Fibroblast of lung (primary cell): ENCODE results near the gene PLEKHA7. TPM values are rescaled to one million over a fixed set of nuclear protein-coding genes. Genes with fewer than 3 reads are reported as not detected.

Experiments used
- DNase-seq, 2 donors: peaks; one replicate each; pipeline versions ENCODE4 v3.0.0 to v3.0.0-alpha.2; 2010; ENCODE audit warnings: low read depth in 2 of 2
- H2AFZ ChIP-seq: 2 replicates; pipeline ENCODE4 v1.5.1; 2012; ENCODE audit warnings: low read length, control low read depth, inconsistent platforms
- H3K27ac ChIP-seq: 2 replicates; pipeline ENCODE4 v1.5.1; 2011; ENCODE audit warnings: low read length, control low read depth; ENCODE audit not compliant: insufficient read depth
- H3K27me3 ChIP-seq: 2 replicates; pipeline ENCODE4 v1.5.1; 2011; ENCODE audit warnings: mild to moderate bottlenecking, low read length; ENCODE audit not compliant: control insufficient read depth, insufficient read depth
- H3K36me3 ChIP-seq: 2 replicates; pipeline ENCODE4 v1.5.1; 2011; ENCODE audit warnings: low read length; ENCODE audit not compliant: control insufficient read depth, insufficient read depth
- H3K4me1 ChIP-seq: 2 replicates; pipeline ENCODE4 v1.5.1; 2011; ENCODE audit warnings: low read length; ENCODE audit not compliant: control insufficient read depth, insufficient read depth; ENCODE audit errors: extremely low read depth
- H3K4me2 ChIP-seq: 2 replicates; pipeline ENCODE4 v1.5.1; 2011; ENCODE audit warnings: low read length, control low read depth; ENCODE audit not compliant: insufficient read depth; ENCODE audit errors: extremely low read depth
- H3K4me3 ChIP-seq, 4 experiments: fragments of 200-600 bp in 1 of 4; sonication (generic) in 1 of 4; replicated peaks in 1 of 4; 2 replicates each; pipeline ENCODE4 v1.5.1; 2011 to 2016; ENCODE audit warnings: low read length in 4 of 4, low read depth in 3 of 4, mild to moderate bottlenecking in 3 of 4, control low read depth in 2 of 4, inconsistent platforms in 1 of 4, mixed read lengths in 1 of 4; ENCODE audit not compliant: insufficient read depth in 1 of 4; ENCODE audit errors: control extremely low read depth in 1 of 4
- H3K79me2 ChIP-seq: 2 replicates; pipeline ENCODE4 v1.5.1; 2012; ENCODE audit warnings: mild to moderate bottlenecking, low read length, inconsistent platforms; ENCODE audit not compliant: control insufficient read depth, insufficient read depth
- H3K9ac ChIP-seq: 2 replicates; pipeline ENCODE4 v1.5.1; 2011; ENCODE audit warnings: mild to moderate bottlenecking, low read length, control low read depth; ENCODE audit not compliant: insufficient read depth
- H3K9me3 ChIP-seq: 2 replicates; pipeline ENCODE4 v1.5.1; 2012; ENCODE audit warnings: low read depth, low read length; ENCODE audit not compliant: control insufficient read depth, insufficient read depth
- H4K20me1 ChIP-seq: 2 replicates; pipeline ENCODE4 v1.5.1; 2011; ENCODE audit warnings: low read length; ENCODE audit not compliant: control insufficient read depth, insufficient read depth; ENCODE audit errors: extremely low read depth
- EZH2 ChIP-seq: IDR thresholded peaks from 2 replicates; pipeline ENCODE4 v1.5.1; 2012; ENCODE audit warnings: low read length, control low read depth, mild to moderate bottlenecking; ENCODE audit errors: missing control alignments
- polyA plus RNA-seq, 2 donors: library from polyadenylated mRNA; depleted of rRNA in 1 of 2; stranded (reverse) in 1 of 2; unstranded in 1 of 2; fragments of >200 nt; gene quantifications; 2 replicates each; pipeline ENCODE4 v1.2.1, GENCODE V29; 2011 to 2012; ENCODE audit warnings: missing spikeins in 1 of 2
- total RNA-seq: library from RNA; depleted of rRNA; stranded (reverse); fragments of >200 nt; gene quantifications from 2 replicates; pipeline ENCODE4 v1.2.1, GENCODE V29; 2014
- TF ChIP-seq, protein P1 (sequence below), 2 donors: IDR thresholded peaks in 1 of 2; conservative IDR thresholded peaks in 1 of 2; 1 replicate in 1 of 2; 2 replicates in 1 of 2; pipeline ENCODE4 v1.5.1; 2011 to 2012; ENCODE audit warnings: low read length in 2 of 2, control low read depth in 1 of 2, inconsistent platforms in 1 of 2, low read depth in 1 of 2, mild to moderate bottlenecking in 1 of 2

Gene PLEKHA7
- total and polyA plus RNA-seq, 2 donors (not counting 1 experiment from before 2014, with no cell fraction given), result 0.11 to 0.17 TPM

DNA sequence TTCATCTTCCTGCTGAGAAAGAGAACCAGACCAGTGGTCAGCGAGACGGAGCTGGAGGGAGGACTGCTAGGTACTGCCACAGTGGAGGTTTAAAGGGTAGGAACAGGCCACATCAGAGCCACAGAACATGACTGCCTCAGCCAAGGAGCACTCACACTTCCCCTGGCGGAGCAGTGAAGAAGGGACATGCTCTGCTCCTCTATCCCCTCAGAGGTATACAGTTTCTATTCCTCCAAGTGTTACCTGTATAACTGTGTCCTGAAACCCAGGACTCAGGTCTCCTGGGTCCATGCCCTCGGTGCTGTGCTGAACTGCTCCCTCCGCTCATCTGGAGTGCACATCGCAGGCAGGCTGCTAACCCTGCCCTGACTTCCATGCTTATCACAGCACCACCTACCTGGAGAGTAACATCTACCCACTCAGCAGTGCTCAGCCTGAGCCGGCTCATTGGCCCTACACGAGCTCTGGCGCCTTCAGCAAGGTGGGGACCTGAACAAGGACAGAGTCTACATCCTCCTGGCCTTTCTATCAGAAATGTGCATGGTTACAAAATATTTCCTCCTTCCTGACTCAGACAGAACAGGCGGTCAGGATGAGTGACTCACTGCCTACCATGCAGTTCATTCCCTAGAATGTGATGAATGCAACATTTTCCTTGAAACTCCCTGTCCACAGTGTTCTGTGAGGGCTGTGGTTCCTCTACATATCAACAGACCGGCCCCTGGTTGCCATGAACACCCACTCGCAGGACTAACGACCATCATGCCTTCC is 222.8 kb downstream of the PLEKHA7 start:
- H3K4me2 ChIP-seq, result peak overlapping the region; percentile 81
- peak; percentile 92 to 98 for DNase-seq

DNA sequence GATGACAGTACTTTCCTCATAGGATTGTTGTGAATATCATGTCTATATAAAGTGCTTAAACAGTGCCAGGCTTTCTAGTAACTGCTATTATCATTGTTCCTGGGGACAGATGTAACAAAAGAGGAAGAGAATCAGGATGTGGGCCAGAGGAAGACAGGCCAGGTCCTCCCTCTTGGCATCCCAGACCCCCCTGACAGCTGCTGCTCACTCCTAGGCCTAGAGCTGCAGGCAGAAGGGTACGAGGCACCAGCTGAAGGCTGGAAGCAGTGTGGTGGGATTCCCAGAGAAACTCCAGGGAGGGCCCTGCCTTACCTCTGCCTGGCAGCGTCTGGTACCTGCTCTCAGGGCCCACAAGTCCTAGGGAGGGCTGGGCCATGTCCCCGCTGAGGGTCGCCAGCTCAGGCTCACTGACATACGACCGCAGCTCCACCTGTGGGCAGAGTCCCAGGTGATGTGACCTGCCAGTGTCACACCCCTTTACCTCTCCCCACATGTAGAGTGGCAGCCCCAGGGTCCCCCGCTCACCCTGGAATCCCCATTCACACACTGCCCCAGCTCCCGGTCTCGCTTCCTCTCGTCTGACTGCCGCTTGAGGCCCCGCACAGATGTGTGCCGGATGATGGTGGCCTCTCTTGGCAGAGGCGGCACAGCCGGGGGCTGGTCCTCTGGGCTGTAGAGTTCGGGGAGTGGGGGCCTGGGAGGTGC is 223.6 kb downstream of the PLEKHA7 start:
- no peak overlapping the region for H3K27ac ChIP-seq
- no peaks in the 10 kb centered on the region for H4K20me1 ChIP-seq
- no peaks in the 10 kb centered on the region for H3K27me3 ChIP-seq
- H3K4me2 ChIP-seq, result no peak overlapping the region
- H3K9me3 ChIP-seq, result no peaks in the 10 kb centered on the region
- no peaks in the 10 kb centered on the region for H3K36me3 ChIP-seq
- TF ChIP-seq EZH2, result no peak
- TF ChIP-seq, protein P1, sequence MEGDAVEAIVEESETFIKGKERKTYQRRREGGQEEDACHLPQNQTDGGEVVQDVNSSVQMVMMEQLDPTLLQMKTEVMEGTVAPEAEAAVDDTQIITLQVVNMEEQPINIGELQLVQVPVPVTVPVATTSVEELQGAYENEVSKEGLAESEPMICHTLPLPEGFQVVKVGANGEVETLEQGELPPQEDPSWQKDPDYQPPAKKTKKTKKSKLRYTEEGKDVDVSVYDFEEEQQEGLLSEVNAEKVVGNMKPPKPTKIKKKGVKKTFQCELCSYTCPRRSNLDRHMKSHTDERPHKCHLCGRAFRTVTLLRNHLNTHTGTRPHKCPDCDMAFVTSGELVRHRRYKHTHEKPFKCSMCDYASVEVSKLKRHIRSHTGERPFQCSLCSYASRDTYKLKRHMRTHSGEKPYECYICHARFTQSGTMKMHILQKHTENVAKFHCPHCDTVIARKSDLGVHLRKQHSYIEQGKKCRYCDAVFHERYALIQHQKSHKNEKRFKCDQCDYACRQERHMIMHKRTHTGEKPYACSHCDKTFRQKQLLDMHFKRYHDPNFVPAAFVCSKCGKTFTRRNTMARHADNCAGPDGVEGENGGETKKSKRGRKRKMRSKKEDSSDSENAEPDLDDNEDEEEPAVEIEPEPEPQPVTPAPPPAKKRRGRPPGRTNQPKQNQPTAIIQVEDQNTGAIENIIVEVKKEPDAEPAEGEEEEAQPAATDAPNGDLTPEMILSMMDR (conservative IDR thresholded peaks at IDR 0.05 in 1 of 2, IDR thresholded peaks at IDR 0.05 in 1 of 2; ENCODE audit: low read depth in 1 of 2, low read length in 2 of 2), result no peak
- H3K9ac ChIP-seq, result no peak overlapping the region
- H3K4me3 ChIP-seq, result no peak overlapping the region
- no peaks in the 10 kb centered on the region for H3K79me2 ChIP-seq
- DNase-seq, result no peak
- H2AFZ ChIP-seq, result no peak overlapping the region
- H3K4me1 ChIP-seq, result peaks cover 10% of the 10 kb centered on the region

More for the DNA sequence above, 222.8 kb downstream of the PLEKHA7 start:
- Histone ChIP-seq H3K36me3 (no peaks in the 10 kb centered on the region), H3K9me3 (no peaks in the 10 kb centered on the region), H3K9ac (no peak overlapping the region), H3K79me2 (no peaks in the 10 kb centered on the region), H3K27ac (peak overlapping the region; percentile 85), H3K4me1 (peaks cover 10% of the 10 kb centered on the region), H2AFZ (peak overlapping the region; percentile 63), H3K4me3 (peak overlapping the region in 1 of 4 experiments; percentile 23), H3K27me3 (no peaks in the 10 kb centered on the region), H4K20me1 (no peaks in the 10 kb centered on the region)
- TF ChIP-seq, protein P1 (conservative IDR thresholded peaks at IDR 0.05 in 1 of 2, IDR thresholded peaks at IDR 0.05 in 1 of 2; ENCODE audit: low read depth in 1 of 2, low read length in 2 of 2), result no peak
- no peak for TF ChIP-seq EZH2
